ENCODE measurements around the gene GXYLT2.
A peak's percentile ranks its signal among the peaks of the same experiment; 100 is the strongest.

The GXYLT2 gene, protein sequence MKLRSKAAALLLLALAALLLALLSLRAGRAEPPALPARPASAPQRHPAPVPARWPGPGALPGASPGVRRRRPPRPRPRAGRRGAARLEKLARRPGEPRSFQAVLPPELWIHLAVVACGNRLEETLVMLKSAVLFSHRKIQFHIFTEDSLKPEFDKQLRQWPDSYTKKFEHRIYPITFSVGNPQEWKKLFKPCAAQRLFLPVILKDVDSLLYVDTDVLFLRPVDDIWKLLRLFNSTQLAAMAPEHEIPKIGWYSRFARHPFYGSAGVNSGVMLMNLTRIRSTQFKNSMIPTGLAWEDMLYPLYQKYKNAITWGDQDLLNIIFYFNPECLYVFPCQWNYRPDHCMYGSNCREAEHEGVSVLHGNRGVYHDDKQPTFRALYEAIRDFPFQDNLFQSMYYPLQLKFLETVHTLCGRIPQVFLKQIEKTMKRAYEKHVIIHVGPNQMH

DNA sequence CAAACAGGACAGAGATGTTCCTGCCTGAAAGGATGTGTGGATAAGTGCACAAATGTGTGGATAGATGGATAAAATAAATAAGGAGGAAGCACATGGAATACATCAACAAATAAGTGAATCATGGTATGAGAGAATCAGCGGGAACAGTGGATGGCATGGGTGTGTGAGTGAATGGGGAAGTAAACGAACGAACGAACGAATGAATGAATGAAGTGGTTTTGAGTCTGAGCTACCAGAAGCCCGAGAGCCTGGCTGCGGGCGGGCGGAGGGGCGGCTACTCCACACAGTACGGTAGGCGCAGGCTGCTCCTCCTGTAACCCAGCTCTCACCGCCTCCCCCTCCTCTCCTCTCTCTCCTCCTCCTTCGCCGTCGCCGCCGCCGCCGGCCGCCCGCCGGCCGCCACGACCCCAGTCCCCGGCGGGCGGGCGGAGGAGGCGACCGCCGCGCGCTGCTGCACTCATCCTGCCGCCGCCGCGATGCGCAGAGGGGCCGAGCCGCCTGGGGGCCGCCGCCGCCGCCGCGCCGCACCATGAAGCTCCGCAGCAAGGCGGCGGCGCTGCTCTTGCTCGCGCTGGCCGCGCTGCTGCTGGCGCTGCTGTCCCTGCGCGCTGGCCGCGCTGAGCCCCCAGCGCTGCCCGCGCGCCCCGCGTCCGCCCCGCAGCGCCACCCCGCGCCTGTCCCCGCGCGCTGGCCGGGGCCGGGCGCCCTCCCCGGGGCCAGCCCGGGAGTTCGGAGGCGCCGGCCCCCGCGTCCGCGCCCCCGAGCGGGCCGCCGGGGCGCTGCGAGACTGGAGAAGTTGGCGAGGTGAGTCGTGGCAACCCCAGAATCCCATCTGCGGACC, at the start of gene GXYLT2:
Gene GXYLT2 (plus strand): TSS at position 342 of the 841 bp plus-strand sequence. CDS start 188 bp downstream, at position 530.
- DNase-seq: peak; percentile 31 to 48
- TF ChIP-seq POLR2A (IDR thresholded peaks at IDR 0.05; ENCODE audit: low read length): no peak
- no peak for TF ChIP-seq GATA1 (IDR thresholded peaks at IDR 0.05; ENCODE audit: low read depth, low read length)

DNA sequence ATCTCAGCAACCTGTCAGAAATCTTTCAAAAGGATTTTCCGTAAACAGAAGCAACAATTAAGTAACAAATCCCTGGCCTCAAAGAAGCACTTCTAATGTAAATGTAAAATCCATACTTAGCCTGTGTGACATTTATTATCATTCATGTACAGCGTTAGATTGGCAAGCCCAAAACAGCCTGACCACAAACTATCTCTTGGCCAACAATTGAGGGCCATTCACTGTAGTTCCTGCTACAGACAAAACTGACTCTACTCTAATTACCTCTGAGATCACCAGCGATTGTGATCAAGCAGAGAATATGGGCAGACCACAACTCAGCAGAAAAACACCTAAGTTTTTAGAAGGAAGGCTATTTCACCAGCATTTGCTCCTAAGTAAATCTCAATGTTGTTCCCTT, 48.8 kb upstream of the GXYLT2 start:
- TF ChIP-seq POLR2A (IDR thresholded peaks at IDR 0.05; ENCODE audit: low read length) (no peak), GATA1 (IDR thresholded peaks at IDR 0.05; ENCODE audit: low read depth, low read length) (no peak)
- peak in 1 of 2 experiments; percentile 29 for DNase-seq

DNA sequence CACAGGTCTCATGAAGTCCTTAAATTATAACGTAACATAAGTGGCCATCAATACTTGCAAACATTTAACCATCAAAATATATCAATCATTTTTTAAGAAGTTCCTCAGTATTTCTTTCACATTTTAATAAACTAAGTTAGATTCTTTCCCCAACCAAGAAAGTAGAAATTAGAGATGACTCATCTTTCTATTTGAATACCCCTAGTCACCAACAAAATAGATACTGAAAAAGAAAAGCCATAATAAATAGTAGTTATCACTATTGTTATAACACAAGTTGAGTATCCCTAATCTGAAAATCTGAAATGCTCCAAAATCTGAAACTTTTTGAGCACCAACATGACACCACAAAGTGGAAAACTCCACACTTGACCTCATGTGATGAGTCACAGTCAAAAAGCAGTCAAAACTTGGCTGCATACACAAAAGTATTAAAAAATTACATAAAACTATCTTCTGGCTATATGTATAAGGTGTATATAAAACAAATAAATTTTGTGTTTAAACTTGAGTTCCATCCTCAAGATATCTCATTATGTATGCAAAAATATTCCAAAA, 43.3 kb upstream of the GXYLT2 start:
- DNase-seq: peak in 1 of 2 experiments; percentile 3
- no peak for TF ChIP-seq POLR2A (IDR thresholded peaks at IDR 0.05; ENCODE audit: low read length)
- no peak for TF ChIP-seq GATA1 (IDR thresholded peaks at IDR 0.05; ENCODE audit: low read depth, low read length)

DNA sequence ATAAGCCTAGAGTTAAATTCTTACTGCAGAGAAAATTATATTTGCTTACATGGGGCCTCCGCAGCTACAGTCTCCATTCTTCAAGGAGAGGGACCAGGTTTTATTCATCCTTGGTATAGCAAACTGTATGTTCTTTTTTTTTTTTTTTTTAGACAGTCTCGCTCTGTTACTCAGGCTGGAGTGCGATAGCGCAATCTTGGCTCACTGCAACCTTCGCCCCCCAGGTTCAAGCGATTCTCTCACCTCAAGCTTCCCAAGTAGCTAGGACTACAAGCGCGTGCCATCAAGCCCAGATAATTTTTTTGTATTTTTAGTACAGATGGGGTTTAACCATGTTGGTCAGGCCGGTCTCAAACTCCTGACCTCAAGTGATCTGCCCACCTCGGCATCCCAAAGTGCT, 41.7 kb upstream of the GXYLT2 start:
- no peak for TF ChIP-seq POLR2A (IDR thresholded peaks at IDR 0.05; ENCODE audit: low read length)
- no peak for TF ChIP-seq GATA1 (IDR thresholded peaks at IDR 0.05; ENCODE audit: low read depth, low read length)
- no peak for DNase-seq

DNA sequence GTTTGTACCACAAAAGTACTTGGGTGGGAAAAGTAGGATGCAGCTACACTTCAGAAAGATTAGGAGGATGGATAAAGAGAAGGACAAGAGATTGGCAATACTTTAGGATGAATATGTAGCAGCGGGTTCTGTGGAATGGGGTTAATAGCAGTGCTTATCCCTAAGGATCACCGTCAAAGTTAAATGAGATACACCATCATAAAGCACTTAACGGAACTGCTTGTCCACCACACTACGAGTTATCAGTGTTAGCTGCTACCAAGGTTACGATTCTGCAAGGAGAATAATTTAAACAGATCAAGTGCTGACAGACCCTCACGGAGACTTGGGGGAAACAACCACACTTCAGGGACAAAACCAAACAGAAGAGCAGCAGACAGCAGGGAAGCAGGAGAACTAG, 40.6 kb upstream of the GXYLT2 start:
- DNase-seq: peak in 1 of 2 experiments; percentile 39
- no peak for TF ChIP-seq GATA1 (IDR thresholded peaks at IDR 0.05; ENCODE audit: low read depth, low read length)
- TF ChIP-seq POLR2A (IDR thresholded peaks at IDR 0.05; ENCODE audit: low read length): no peak

DNA sequence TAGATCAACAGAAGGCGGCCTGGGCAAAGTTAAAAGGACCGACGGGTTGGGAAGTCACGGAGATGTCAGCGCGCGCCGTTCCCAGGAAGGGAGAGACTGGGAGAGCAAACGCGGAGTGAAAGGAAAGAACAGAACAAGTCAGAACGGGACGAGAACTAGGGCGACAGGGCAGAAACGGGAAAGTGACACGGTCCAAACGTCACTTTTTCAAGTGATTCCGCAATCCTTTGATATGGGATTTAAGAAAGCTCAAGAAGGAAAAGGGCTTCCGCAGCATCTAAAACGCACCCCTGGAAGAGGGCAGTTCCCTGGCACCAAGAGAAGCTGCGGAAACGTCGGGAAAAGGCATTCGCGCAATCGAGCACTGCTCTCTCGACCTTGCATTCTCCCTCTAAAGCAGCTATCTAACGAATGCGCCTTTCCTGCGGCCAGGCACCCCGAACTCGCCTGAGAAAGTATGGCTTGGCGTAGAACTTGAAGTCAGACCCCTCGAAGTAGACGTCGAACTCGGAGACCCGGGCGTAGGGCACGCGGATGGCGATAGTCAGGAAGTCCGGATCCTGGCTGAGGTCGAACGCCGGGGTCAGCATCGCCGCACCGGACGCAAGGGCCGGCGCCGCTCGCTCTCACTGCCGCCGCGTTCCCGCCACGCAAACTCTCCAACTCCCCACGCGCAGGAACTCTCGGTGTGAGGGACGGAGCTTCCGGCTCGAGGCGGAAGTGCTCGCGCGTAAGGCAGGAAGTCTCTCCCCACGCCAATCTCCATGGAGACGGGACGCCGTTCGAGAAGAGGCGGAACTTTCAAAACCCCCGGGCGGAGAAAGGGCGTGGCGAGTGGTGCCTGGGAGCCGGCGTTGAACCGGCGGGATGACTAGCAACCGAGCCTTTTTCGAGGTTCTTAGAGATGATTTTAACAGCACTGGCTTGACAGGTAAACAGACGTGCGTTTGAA, 39.8 kb upstream of the GXYLT2 start, which contains the start of gene SHQ1:
Gene SHQ1 (minus strand): TSS at position 695 of the 952 bp plus-strand sequence. CDS start 105 bp downstream, at position 590.
- DNase-seq: peak; percentile 95 to 96
- TF ChIP-seq POLR2A (IDR thresholded peaks at IDR 0.05; ENCODE audit: low read length): peak; percentile 72
- no peak for TF ChIP-seq GATA1 (IDR thresholded peaks at IDR 0.05; ENCODE audit: low read depth, low read length)

DNA sequence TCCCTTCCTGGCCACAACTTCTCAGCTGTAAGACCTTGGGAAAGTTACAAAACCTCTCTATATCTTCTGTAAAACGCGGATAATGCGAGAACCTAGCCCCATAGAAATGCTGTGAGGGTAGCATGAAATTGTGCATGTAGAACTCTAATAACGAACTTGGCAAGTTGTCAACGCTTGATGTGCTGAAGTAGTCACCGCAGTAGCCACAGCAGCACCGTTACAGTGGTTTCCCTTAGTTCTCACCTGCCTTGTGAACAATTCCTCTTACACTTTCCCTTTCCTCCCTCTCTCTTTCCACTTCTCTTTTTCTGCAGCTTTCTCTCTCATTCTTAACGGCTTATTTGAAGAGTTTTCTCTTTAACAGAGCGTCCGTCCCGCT, 39.2 kb upstream of the GXYLT2 start:
- TF ChIP-seq POLR2A (IDR thresholded peaks at IDR 0.05; ENCODE audit: low read length) (no peak), GATA1 (IDR thresholded peaks at IDR 0.05; ENCODE audit: low read depth, low read length) (no peak)
- peak; percentile 78 to 80 for DNase-seq

DNA sequence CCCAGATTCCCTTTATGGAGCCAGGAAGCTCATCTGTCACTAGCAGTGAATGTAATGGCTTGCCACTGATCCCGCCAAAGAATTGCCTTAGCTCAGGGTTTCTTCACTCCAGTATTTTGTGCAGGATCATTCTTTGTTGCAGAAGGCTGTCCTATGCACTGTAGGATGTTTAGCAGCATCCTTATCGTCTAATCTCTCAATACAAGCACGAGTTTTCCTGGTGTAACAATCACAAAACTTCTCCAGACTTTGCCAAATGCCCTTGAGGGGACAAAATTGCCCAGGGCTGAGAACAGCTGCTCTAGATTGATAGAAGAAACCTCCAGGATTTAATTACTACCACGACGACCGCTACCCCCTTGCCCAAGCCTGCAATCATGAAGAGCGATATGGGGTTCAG, 32.8 kb upstream of the GXYLT2 start:
- TF ChIP-seq GATA1 (IDR thresholded peaks at IDR 0.05; ENCODE audit: low read depth, low read length) (no peak), POLR2A (IDR thresholded peaks at IDR 0.05; ENCODE audit: low read length) (no peak)
- no peak for DNase-seq

DNA sequence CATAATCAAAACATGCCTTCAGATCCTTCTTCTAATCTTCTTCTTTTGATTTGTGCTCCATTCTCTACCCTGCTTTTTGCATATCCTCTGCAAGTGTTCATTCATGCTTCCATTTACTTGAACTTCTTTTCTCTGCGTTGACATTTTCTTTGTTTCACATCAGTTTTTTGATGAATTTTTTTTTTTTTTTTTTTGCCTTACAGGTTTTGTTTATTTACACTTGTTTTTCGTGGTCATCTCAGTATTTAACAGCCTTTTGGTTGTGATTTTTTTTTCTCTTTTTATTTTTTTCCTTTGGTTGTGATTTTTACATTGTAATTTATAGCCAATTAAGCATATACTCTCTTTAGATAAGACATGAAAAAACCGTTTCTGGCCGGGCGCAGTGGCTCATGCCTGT, 27.8 kb upstream of the GXYLT2 start:
- TF ChIP-seq POLR2A (IDR thresholded peaks at IDR 0.05; ENCODE audit: low read length) (no peak), GATA1 (IDR thresholded peaks at IDR 0.05; ENCODE audit: low read depth, low read length) (no peak)
- DNase-seq: no peak

DNA sequence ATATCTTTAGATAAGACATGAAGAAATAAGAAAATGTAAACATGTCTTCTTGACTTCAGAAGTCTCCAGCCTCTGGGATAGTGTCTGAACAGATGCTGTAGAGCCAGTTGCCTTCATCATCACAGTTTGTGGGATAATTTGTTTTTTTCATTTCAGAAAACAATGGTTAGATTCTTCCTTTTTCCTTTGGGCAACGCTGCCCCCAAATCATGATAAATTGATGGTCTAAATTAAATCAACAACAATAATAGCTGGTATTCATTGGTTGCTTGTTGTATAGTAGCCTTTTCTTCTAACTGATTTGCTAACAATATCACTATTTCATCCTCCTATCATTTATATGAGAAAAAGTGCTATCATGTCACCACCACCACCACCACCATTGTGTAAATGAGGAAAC, 27.0 kb upstream of the GXYLT2 start:
- no peak for TF ChIP-seq GATA1 (IDR thresholded peaks at IDR 0.05; ENCODE audit: low read depth, low read length)
- TF ChIP-seq POLR2A (IDR thresholded peaks at IDR 0.05; ENCODE audit: low read length): no peak
- no peak for DNase-seq

DNA sequence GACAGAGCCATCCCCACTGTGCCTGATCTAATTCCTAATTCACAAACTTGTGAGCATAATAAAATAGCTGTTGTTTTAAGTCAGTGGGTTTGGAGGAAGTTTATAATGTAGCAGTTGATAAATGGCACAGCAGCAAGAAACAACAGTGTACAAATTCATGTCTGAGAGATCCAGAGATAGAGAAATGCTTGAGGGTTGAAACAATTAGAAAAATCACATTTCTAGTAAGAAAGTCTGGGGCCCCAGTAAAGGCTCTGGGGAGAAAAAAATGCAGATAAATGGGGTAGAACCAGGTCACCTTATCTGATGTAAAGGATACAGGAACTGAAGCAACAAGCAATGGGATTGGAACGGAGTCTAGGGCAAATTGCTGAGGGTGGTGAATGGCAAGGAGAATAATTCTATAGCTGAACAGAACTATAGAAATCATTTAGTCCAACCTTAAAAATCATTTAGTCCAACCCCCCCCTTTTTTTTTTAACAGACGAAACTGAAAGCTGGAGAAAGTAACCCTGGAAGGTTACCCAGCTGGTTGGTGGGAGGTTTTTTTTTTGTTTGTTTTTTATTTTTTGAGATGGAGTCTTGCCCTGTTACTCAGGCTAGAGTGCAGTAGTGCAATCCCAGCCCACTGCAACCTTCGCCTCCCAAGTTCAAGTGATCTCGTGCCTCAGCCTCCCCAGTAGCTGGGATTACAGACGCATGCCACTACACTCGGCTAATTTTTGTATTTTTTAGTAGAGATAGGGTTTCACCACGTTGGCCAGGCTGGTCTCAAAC, 25.3 kb upstream of the GXYLT2 start:
- TF ChIP-seq POLR2A (IDR thresholded peaks at IDR 0.05; ENCODE audit: low read length) (no peak), GATA1 (IDR thresholded peaks at IDR 0.05; ENCODE audit: low read depth, low read length) (no peak)
- no peak for DNase-seq

DNA sequence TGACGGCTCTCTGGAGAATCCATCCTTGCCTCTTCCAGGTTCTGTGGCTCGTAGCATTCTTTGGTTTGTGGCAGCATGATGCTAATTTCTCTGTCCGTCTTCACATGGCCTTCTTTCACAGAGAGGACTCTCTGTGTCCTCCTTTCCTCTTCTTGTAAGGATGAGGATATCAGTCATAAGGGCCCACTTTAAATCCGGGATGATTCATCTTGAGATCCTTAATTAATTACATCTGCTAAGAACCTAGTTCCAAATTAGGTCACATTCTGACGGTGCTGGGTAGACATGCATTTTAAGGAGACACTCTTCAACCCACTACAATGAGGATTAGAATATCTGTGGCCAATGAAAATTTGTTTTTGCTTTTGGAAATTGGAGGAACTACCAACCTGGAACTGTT, 15.7 kb upstream of the GXYLT2 start:
- no peak for TF ChIP-seq POLR2A (IDR thresholded peaks at IDR 0.05; ENCODE audit: low read length)
- TF ChIP-seq GATA1 (IDR thresholded peaks at IDR 0.05; ENCODE audit: low read depth, low read length): no peak
- no peak for DNase-seq

Measured in erythroblast (primary cell).